NT2/D1 (cell line): ENCODE results near the gene THBS1.

Experiments used
- YY1 ChIP-seq: IDR thresholded peaks from 2 replicates; pipeline ENCODE4 v1.6.1; 2011; ENCODE audit not compliant: insufficient read length, insufficient read depth
- ZNF274 ChIP-seq: IDR thresholded peaks from 2 replicates; pipeline ENCODE4 v1.6.1; 2011; ENCODE audit warnings: mild to moderate bottlenecking, low read depth, low read length

DNA sequence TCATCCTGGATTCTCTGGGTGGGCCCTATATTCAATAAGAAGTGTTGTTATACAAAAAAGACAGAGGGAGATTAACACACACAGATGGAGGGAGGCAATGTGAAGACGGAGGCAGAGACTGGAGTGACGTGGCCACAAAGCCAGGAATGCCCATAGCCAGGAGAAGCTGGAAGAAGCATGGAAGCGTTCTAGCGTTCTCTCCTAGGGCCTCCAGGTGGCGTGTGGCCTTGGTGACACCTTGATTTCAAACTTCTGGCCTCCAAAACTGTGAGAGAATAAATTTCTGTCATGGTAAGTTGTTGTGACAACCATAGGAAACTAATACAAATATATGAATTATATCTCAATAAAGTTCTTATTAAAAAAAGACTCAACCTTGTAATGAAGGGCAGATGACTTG is 21.3 kb downstream of the THBS1 start:
- TF ChIP-seq ZNF274 (no peak), YY1 (no peak)
